ENCODE results near the gene MISFA. TPM values are rescaled to one million over a fixed set of nuclear protein-coding genes. Genes with fewer than 3 reads are reported as not detected.

Gene MISFA
- total and polyA plus RNA-seq, 9 of the 15 experiments (the other 6 are each of a cell fraction or from before 2014, with no cell fraction given), result 1.6 to 6.3 (median 3.4) TPM

DNA sequence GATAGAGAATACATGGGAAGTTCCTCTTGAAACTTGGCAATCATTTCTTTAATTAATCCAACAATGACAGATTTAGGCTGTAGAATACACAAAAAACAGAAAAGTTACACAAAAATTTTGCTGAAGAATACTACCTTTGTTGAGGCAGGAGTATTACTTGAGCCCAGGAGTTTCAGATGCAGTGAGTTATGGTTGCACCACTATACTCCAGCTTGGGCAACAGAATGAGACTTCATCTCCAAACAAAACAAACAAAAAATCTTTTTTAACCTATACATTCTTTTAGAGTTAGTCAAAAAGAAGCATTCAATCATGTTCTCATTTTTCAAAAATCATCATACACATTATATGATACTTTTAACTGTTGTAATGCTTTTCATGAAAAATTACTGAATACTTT is 33.2 kb upstream of the MISFA start:
- Histone ChIP-seq H3K9me3 (replicated peaks; ENCODE audit: control insufficient read depth, insufficient read depth, low read depth, low read length) (no peaks in the 10 kb centered on the region), H3K79me2 (ENCODE audit: control insufficient read depth, insufficient read depth, low read length) (no peaks in the 10 kb centered on the region), H3K27ac (ENCODE audit: extremely low read depth, low read depth, low read length) (no peak overlapping the region), H3K4me2 (ENCODE audit: insufficient read depth, low read length) (no peak overlapping the region), H4K20me1 (replicated peaks; ENCODE audit: control insufficient read depth, insufficient read depth, low read length) (no peaks in the 10 kb centered on the region), H3K9me1 (ENCODE audit: control insufficient read depth, insufficient read depth, low read length) (no peaks in the 10 kb centered on the region), H2AFZ (ENCODE audit: low read depth, low read length) (no peak overlapping the region), H3K36me3 (ENCODE audit: control insufficient read depth, insufficient read depth, low read length) (peaks cover 9% of the 10 kb centered on the region; the same call in 2 of the 3 replicates), H3K27me3 (ENCODE audit: control insufficient read depth in 2 of 2, insufficient read depth in 2 of 2, low read length in 2 of 2) (no peaks in the 10 kb centered on the region), H3K4me3 (no peak overlapping the region), H3K9ac (ENCODE audit: insufficient read depth in 1 of 2, low read depth in 2 of 2, low read length in 2 of 2) (no peak overlapping the region), H3K4me1 (replicated peaks in 1 of 2; ENCODE audit: control insufficient read depth in 2 of 2, insufficient read depth in 2 of 2, low read length in 2 of 2) (no peaks in the 10 kb centered on the region)
- DNase-seq (ENCODE audit: extremely low read depth in 1 of 4, low spot score in 3 of 4) (no peak), ATAC-seq (no peak), FAIRE-seq (no peak)
- in situ Hi-C loops (cut with MboI), result no loop called here
- ChIA-PET POLR2A (interaction anchor here (0.6 kb wide), 1 partner anchor 20 kb away, joined by 3 read pairs; no protein-coding TSS in a partner anchor), CTCF (ENCODE audit: low intra/inter-chr PET ratio) (no interaction called here)
- intact Hi-C loops (cut with micrococcal nuclease), result no loop called here
- BruUV-seq (replicated peaks), result no TSS peak
- TF ChIP-seq FOXA3 (CRISPR knock-in tag; conservative IDR thresholded peaks at IDR 0.05 in 1 of 2, IDR thresholded peaks at IDR 0.05 in 1 of 2) (no peak), ATF1 (CRISPR knock-in tag; IDR thresholded peaks at IDR 0.05) (no peak), ATF1 (tag; IDR thresholded peaks at IDR 0.05) (no peak), FOXO4 (CRISPR knock-in tag; IDR thresholded peaks at IDR 0.05) (no peak), HOMEZ (CRISPR knock-in tag; IDR thresholded peaks at IDR 0.05) (no peak), RNF2 (IDR thresholded peaks at IDR 0.05) (no peak), MGA (IDR thresholded peaks at IDR 0.05) (no peak), TRIM28 (IDR thresholded peaks at IDR 0.05) (no peak), TCFL5 (CRISPR knock-in tag; conservative IDR thresholded peaks at IDR 0.05) (no peak), PRPF4 (IDR thresholded peaks at IDR 0.05; ENCODE audit: insufficient read depth, low read depth, low read length, poor library complexity, severe bottlenecking) (no peak)
